Lower lobe of right lung (tissue), 2 donors: ENCODE results near the gene SYT3. TPM values are rescaled to one million over a fixed set of nuclear protein-coding genes. Genes with fewer than 3 reads are reported as not detected.
"Not testable (repeated sequence)": the region's sequence is repeated elsewhere in the genome, so short reads cannot be mapped to it uniquely, and the experiment has no call there.

Source experiments
- ATAC-seq, 2 donors: fragments of 200-7000 bp; cut with Tn5 transposase; one replicate each; pipeline ENCODE4 v1.9.1; 2020 to 2022; ENCODE audit warnings: mild to moderate bottlenecking in 2 of 2, moderate library complexity in 2 of 2
- DNase-seq: peaks from one replicate; pipeline ENCODE4 v3.0.0-alpha.2; 2020
- H3K27ac ChIP-seq: fragments of 200-600 bp; one replicate; pipeline ENCODE4 v1.8.0; 2022
- H3K27me3 ChIP-seq: fragments of 200-600 bp; one replicate; pipeline ENCODE4 v1.8.0; 2022; ENCODE audit warnings: low read depth
- H3K36me3 ChIP-seq: fragments of 200-600 bp; one replicate; pipeline ENCODE4 v1.8.0; 2022; ENCODE audit warnings: mild to moderate bottlenecking
- H3K4me1 ChIP-seq: fragments of 200-600 bp; one replicate; pipeline ENCODE4 v1.8.0; 2022
- H3K4me3 ChIP-seq: fragments of 200-600 bp; one replicate; pipeline ENCODE4 v1.8.0; 2022; ENCODE audit warnings: mild to moderate bottlenecking
- H3K9me3 ChIP-seq: fragments of 200-600 bp; one replicate; pipeline ENCODE4 v1.8.0; 2022
- intact Hi-C: fragments of 100-400 bp; cut with DNase I; formaldehyde crosslinking; loops from one replicate; pipeline ENCODE4 v1.11.0; 2022
- total RNA-seq: library from RNA; stranded (reverse); fragmentation: NEBNext Ultra II Directional; extraction: Animal tissue kit (Norgen Biotek cat#: 25700); gene quantifications from one replicate; pipeline ENCODE4 v1.2.1, GENCODE V29; 2021
- TF ChIP-seq, protein P1 (sequence below): fragments of 200-600 bp; IDR thresholded peaks from one replicate; pipeline ENCODE4 v1.8.0; 2022; ENCODE audit warnings: antibody characterized with exemption, mild to moderate bottlenecking
- donor health status: DM: no; HTN: yes; CAD: no; lungs with severe emphysema.

SYT3 gene
- total RNA-seq, 1 donor from 2014 or later, result 1.2 TPM

DNA sequence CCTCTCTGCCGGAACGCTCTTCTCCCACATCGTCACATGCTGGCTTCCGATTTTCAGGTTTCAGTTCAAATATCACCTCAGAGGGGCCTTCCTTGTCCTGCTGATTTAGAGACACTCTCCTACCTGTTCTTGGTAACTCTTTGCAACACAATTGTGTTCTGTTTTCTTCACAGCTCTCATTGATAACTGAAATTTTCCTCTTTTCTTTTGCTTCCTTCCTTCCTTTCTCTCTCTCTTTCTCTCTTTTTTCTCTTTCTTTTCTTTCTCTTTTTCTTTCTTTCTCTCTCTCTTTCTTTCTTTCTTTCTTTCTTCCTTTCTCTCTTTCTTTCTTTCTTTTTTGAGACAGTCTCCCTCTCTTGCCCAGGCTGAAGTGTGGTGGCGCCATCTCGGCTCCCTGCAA is 59.4 kb downstream of the SYT3 start:
- no peaks in the 10 kb centered on the region for H3K4me1 ChIP-seq
- peaks cover 13% of the 10 kb centered on the region for H3K27me3 ChIP-seq
- TF ChIP-seq, protein P1, sequence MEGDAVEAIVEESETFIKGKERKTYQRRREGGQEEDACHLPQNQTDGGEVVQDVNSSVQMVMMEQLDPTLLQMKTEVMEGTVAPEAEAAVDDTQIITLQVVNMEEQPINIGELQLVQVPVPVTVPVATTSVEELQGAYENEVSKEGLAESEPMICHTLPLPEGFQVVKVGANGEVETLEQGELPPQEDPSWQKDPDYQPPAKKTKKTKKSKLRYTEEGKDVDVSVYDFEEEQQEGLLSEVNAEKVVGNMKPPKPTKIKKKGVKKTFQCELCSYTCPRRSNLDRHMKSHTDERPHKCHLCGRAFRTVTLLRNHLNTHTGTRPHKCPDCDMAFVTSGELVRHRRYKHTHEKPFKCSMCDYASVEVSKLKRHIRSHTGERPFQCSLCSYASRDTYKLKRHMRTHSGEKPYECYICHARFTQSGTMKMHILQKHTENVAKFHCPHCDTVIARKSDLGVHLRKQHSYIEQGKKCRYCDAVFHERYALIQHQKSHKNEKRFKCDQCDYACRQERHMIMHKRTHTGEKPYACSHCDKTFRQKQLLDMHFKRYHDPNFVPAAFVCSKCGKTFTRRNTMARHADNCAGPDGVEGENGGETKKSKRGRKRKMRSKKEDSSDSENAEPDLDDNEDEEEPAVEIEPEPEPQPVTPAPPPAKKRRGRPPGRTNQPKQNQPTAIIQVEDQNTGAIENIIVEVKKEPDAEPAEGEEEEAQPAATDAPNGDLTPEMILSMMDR, result no peak
- no peaks in the 10 kb centered on the region for H3K36me3 ChIP-seq
- no peak overlapping the region for H3K4me3 ChIP-seq
- H3K9me3 ChIP-seq, result no peaks in the 10 kb centered on the region
- no peak overlapping the region for H3K27ac ChIP-seq
- no peak for ATAC-seq
- DNase-seq, result no peak
- intact Hi-C loops, result no loop called here

DNA sequence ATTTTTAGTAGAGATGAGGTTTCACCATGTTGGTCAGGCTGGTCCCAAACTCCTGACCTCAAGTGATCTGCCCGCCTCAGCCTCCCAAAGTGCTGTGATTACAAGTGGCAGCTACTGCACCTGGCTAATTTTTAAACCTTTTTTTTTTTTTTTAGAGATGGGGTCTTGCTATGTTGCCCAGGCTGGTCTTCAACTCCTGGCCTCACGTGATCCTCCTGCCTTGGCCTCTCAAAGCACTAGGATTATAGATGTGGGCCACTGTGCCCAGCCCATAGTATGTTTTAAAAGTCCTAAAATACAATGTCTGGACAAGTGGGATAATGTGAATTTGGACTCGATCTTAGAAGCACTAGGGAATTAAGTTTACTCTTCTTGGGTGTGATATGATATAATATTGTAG is 62.9 kb downstream of the SYT3 start:
- H3K27me3 ChIP-seq, H3K27ac ChIP-seq, intact Hi-C loops, H3K36me3 ChIP-seq, H3K4me1 ChIP-seq, DNase-seq, H3K4me3 ChIP-seq, ATAC-seq, H3K9me3 ChIP-seq: not testable (repeated sequence)

DNA sequence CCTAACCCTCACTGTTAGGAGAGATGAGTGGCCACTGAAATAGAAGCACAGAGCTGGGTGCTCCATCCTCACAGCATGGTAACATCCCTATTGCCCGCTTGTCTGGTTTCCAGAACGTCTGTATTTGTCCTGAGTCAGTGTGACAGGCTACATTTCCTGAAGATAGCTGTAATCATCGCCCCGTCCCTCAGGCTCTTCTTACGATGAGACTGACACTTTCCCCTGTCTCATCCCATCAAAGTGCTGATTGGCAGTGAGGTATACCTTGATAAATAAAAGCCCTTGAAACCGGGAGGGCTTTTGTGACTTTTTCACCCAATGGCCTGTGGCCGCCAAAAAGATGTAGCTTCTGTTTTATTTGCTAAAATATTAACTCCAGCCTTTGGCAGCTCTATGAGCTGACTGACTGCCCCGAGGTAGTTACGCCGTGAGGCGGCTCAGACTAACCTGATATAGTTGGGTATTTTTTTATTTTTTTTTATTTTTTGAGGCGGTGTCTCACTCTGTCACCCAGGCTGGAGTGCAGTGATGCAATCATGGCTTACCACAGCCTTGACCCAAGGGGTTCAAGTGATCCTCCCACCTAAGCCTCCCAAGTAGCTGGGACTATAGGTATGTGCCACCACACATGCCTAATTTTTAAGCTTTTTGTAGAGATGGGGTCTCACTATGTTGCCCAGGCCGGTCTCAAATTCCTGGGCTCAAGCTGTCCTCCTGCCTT is 65.8 kb downstream of the SYT3 start:
- intact Hi-C loops, result no loop called here
- DNase-seq, result no peak
- no peak overlapping the region for H3K27ac ChIP-seq

More for the DNA sequence above, 65.8 kb downstream of the SYT3 start:
- peaks cover 24% of the 10 kb centered on the region for H3K27me3 ChIP-seq
- H3K36me3 ChIP-seq, result no peaks in the 10 kb centered on the region
- TF ChIP-seq, protein P1, result no peak
- H3K4me3 ChIP-seq, result no peak overlapping the region
- H3K4me1 ChIP-seq, result no peaks in the 10 kb centered on the region
- H3K9me3 ChIP-seq, result no peaks in the 10 kb centered on the region
- no peak for ATAC-seq

Other genes starting within 250 kb of the SYT3 start
- 0.12 TPM for gene SPIB, start 220.9 kb downstream of the SYT3 start, total RNA-seq
- not detected for gene MYBPC2, start 207.0 kb downstream of the SYT3 start, total RNA-seq
- 95.6 TPM for gene EMC10, start 163.4 kb downstream of the SYT3 start, total RNA-seq
- gene GARIN5A, start 163.0 kb downstream of the SYT3 start, total RNA-seq, result 2.2 TPM
- 40.4 TPM for gene JOSD2, start 128.7 kb downstream of the SYT3 start, total RNA-seq
- not detected for gene ASPDH, start 126.0 kb downstream of the SYT3 start, total RNA-seq
- 3.9 TPM for gene LRRC4B, start 71.4 kb downstream of the SYT3 start, total RNA-seq
- gene C19orf81, start 9.6 kb upstream of the SYT3 start, total RNA-seq, result 5.2 TPM
- 0.71 TPM for gene SHANK1, start 79.9 kb upstream of the SYT3 start, total RNA-seq
- gene CLEC11A, start 83.5 kb upstream of the SYT3 start, total RNA-seq, result 9.8 TPM
- not detected for gene GPR32, start 130.6 kb upstream of the SYT3 start, total RNA-seq
- gene ACP4, start 150.5 kb upstream of the SYT3 start, total RNA-seq, result not detected
- 1.9 TPM for gene KLK1, start 183.9 kb upstream of the SYT3 start, total RNA-seq
- gene KLK15, start 193.7 kb upstream of the SYT3 start, total RNA-seq, result not detected
- gene KLK3, start 215.0 kb upstream of the SYT3 start, total RNA-seq, result not detected
- gene KLK2, start 233.6 kb upstream of the SYT3 start, total RNA-seq, result not detected